ENCODE data around the gene RFLNA. TPM values are rescaled to one million over a fixed set of nuclear protein-coding genes. Genes with fewer than 3 reads are reported as not detected.

RFLNA gene
- total and polyA plus RNA-seq, 2 of the 4 experiments (the other 2 are of a cell fraction) = not detected

GRCh38 chr12:124345795-124346194, 50.9 kb downstream of the RFLNA start:
- H2AFZ ChIP-seq (replicated peaks; ENCODE audit: low read length, poor library complexity) = no peak overlapping the region
- in situ Hi-C loops (cut with MboI; ENCODE audit: low sequenced_read_pairs) (no loop called here), dilution Hi-C loops (cut with HindIII; ENCODE audit: low sequenced_read_pairs, unreplicated experiment) (no loop called here), intact Hi-C loops (cut with micrococcal nuclease) (no loop called here)
- no peak overlapping the region for H3K56ac ChIP-seq (ENCODE audit: extremely low read depth, insufficient read depth, low read length)
- no peak overlapping the region for H3K4me3 ChIP-seq (ENCODE audit: insufficient read depth, low read depth, low read length)
- H3K9ac ChIP-seq (ENCODE audit: low read depth, low read length) = no peak overlapping the region
- DNase-seq (peak; percentile 19), ATAC-seq (ENCODE audit: low read depth) (no peak)
- H3K9me1 ChIP-seq (ENCODE audit: insufficient read depth, low read length) = no peaks in the 10 kb centered on the region
- H3K23ac ChIP-seq (ENCODE audit: low read depth, low read length) = no peak overlapping the region
- H3K79me1 ChIP-seq (ENCODE audit: low read depth in 1 of 2, low read length in 2 of 2) = peaks cover 45 to 48% of the 10 kb centered on the region in 2 experiments
- no peak overlapping the region for H3K4me2 ChIP-seq (ENCODE audit: low read depth, low read length)
- H3K14ac ChIP-seq (replicated peaks; ENCODE audit: low read depth, low read length) = no peak overlapping the region
- no peak overlapping the region for H2AK5ac ChIP-seq (ENCODE audit: low read depth, low read length)
- no peak overlapping the region for H3K18ac ChIP-seq (ENCODE audit: low read depth, low read length)
- TF ChIP-seq FOS (IDR thresholded peaks at IDR 0.05; ENCODE audit: low read depth, low read length) = no peak
- no peak for TF ChIP-seq MAZ (IDR thresholded peaks at IDR 0.05; ENCODE audit: borderline replicate concordance, low read depth, low read length)
- TF ChIP-seq BHLHE40 (IDR thresholded peaks at IDR 0.05; ENCODE audit: low read depth, low read length) = no peak
- TF ChIP-seq POLR2A (IDR thresholded peaks at IDR 0.05; ENCODE audit: low read depth, low read length) = no peak
- TF ChIP-seq MXI1 (IDR thresholded peaks at IDR 0.05; ENCODE audit: borderline replicate concordance, low read depth, low read length) = no peak
- TF ChIP-seq CHD1 (IDR thresholded peaks at IDR 0.05; ENCODE audit: low read depth, low read length) = no peak
- TF ChIP-seq ELK1 (IDR thresholded peaks at IDR 0.05; ENCODE audit: borderline replicate concordance, low read depth, low read length) = no peak
- WGBS, 2 experiments (ENCODE audit: extremely low coverage in 2 of 2, insufficient read length in 1 of 2) = 96% methylated on average over 5 of the region's 13 CpGs; no CpG with 5 or more reads in 1 of the 2 experiments
- H3K4me1 ChIP-seq (ENCODE audit: control insufficient read depth, insufficient read depth, low read length) = no peaks in the 10 kb centered on the region
- BruUV-seq (replicated peaks) = no TSS peak
- H4K5ac ChIP-seq (ENCODE audit: low read depth, low read length) = no peak overlapping the region
- H4K8ac ChIP-seq (ENCODE audit: low read depth in 2 of 2, low read length in 2 of 2) = no peak overlapping the region
- H2BK15ac ChIP-seq (ENCODE audit: low read depth, low read length) = no peak overlapping the region
- no peak overlapping the region for H4K91ac ChIP-seq (ENCODE audit: insufficient read depth, low read depth, low read length)
- peaks cover 22% of the 10 kb centered on the region; the same call in 1 of the 2 replicates for H4K20me1 ChIP-seq (ENCODE audit: insufficient read depth, low read length)
- ChIA-PET POLR2A (ENCODE audit: unreplicated experiment) (no interaction called here), CTCF (no interaction called here)
- no peak overlapping the region for H3K27ac ChIP-seq (ENCODE audit: insufficient read depth, low read length)
- H2BK20ac ChIP-seq (ENCODE audit: low read depth, low read length) = no peak overlapping the region
- peaks cover 86% of the 10 kb centered on the region for H3K36me3 ChIP-seq (ENCODE audit: control insufficient read depth, insufficient read depth, low read length)
- H3K4ac ChIP-seq (ENCODE audit: low read depth, low read length) = no peak overlapping the region
- H2BK5ac ChIP-seq (ENCODE audit: low read depth, low read length, poor library complexity, severe bottlenecking) = no peak overlapping the region
- no peak overlapping the region for H2AK9ac ChIP-seq (replicated peaks; ENCODE audit: low read depth, low read length, poor library complexity)
- no peaks in the 10 kb centered on the region for H3K27me3 ChIP-seq (ENCODE audit: control insufficient read depth, insufficient read depth, low read length)
- H2BK120ac ChIP-seq (ENCODE audit: low read depth, low read length) = no peak overlapping the region
- no peaks in the 10 kb centered on the region for H3K9me3 ChIP-seq (ENCODE audit: control insufficient read depth, insufficient read depth, low read length)

Measured in IMR-90 (cell line).